Measurements from ENCODE around the gene OCSTAMP.

OCSTAMP gene

DNA sequence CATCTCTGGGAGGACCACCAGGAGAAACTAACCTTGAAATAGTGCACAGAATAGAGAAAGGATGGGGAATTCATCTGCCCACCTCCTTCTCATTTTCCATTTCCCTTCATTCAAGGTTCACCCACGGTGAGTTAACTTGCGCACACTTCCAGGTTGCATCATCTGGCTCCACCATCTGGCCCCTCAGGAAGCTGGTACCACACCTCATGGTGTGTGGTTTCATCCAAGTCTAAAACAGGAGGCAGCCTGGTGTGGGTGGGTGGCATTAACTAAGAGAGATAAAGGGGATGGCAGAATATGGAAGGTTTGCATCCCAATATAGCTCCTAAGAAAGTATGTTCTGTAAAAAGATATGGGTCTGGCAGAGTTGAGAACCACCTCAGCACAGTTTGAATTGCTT, 40.9 kb downstream of the OCSTAMP start:
- Histone ChIP-seq H3K9me3 (ENCODE audit: control insufficient read depth, insufficient read depth, low read length) (peaks cover 17% of the 10 kb centered on the region), H3K27me3 (ENCODE audit: control insufficient read depth, insufficient read depth, low read length) (no peaks in the 10 kb centered on the region), H3K36me3 (ENCODE audit: control insufficient read depth, insufficient read depth, low read length) (peaks cover 9% of the 10 kb centered on the region), H3K27ac (ENCODE audit: low read depth, low read length) (no peak overlapping the region), H3K9ac (ENCODE audit: low read depth, low read length) (no peak overlapping the region), H3K4me3 (ENCODE audit: low read depth, low read length) (no peak overlapping the region), H3K4me1 (ENCODE audit: control insufficient read depth, insufficient read depth, low read length) (no peaks in the 10 kb centered on the region)

DNA sequence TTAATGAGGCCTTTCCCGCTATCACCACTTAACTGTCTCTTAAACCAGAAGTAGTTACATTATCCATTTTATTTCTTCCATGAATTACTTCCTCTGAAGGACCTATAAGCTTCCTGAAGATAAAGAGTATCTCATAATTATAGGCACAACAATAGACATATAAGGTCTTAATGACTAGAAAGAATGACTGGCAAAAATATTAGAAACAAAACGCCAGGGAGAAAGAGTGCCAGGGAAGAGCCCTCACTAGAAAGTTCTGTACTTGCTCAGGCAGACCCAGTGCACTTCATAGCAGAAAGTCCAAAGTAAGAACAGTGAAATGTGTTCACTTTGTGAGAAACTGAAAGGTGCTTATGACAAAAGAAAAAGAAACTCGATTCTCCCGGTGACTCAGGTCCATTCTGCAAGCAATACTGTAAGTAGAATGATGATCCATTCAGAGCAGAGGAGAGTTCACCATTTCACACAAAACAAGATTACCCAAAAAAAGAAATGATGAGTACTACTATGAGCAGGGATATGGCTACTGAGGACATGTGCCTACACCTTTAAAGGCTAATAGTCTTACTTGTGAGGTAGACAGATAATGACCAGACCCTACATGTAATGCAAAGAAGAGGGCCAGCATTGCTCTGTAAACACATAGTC, 42.6 kb downstream of the OCSTAMP start:
- Histone ChIP-seq H3K4me3 (ENCODE audit: low read depth, low read length) (no peak overlapping the region), H3K9ac (ENCODE audit: low read depth, low read length) (no peak overlapping the region), H3K36me3 (ENCODE audit: control insufficient read depth, insufficient read depth, low read length) (peaks cover 25% of the 10 kb centered on the region), H3K27ac (ENCODE audit: low read depth, low read length) (no peak overlapping the region), H3K4me1 (ENCODE audit: control insufficient read depth, insufficient read depth, low read length) (no peaks in the 10 kb centered on the region), H3K9me3 (ENCODE audit: control insufficient read depth, insufficient read depth, low read length) (peaks cover 34% of the 10 kb centered on the region), H3K27me3 (ENCODE audit: control insufficient read depth, insufficient read depth, low read length) (no peaks in the 10 kb centered on the region)

DNA sequence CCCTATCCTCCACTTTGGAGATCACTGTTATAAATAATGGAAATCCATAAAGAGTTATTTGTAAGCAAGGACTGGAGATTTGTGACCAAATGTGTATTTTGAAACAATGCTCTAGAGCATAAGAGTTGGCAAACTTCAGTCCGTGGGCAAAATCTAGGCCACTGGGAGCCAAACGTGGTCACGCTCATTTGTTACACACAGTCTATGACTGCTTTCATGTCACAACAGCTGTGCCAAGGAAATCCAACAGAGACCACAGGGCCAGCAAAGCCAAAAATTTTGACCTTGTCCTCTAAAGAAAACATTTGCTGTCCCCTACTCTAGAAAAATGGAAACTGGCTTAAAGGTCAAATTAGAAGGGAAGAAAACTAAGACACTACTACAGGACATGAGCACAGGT, 44.9 kb downstream of the OCSTAMP start:
- peaks cover 58% of the 10 kb centered on the region for H3K9me3 ChIP-seq (ENCODE audit: control insufficient read depth, insufficient read depth, low read length)
- H3K36me3 ChIP-seq (ENCODE audit: control insufficient read depth, insufficient read depth, low read length): peaks cover 48% of the 10 kb centered on the region
- H3K4me3 ChIP-seq (ENCODE audit: low read depth, low read length): no peak overlapping the region
- no peaks in the 10 kb centered on the region for H3K27me3 ChIP-seq (ENCODE audit: control insufficient read depth, insufficient read depth, low read length)
- no peak overlapping the region for H3K27ac ChIP-seq (ENCODE audit: low read depth, low read length)
- no peak overlapping the region for H3K9ac ChIP-seq (ENCODE audit: low read depth, low read length)
- no peaks in the 10 kb centered on the region for H3K4me1 ChIP-seq (ENCODE audit: control insufficient read depth, insufficient read depth, low read length)

DNA sequence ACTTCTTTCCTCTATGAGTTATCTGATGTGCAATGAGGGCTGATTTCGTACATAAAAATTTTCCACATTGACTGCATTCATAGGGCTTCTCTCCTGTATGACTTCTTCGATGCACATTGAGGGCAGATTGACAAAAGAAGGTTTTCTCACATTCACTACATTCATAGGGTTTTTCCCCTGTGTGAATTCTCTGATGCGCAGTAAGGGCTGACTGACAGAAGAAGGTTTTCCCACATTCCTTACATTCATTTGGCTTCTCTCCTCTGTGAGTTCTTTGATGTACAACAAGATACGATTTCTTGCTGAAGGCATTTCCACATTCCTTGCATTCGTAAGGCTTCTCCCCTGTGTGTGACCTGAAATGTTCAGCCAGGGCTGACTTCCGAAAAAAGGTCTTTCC, 48.5 kb downstream of the OCSTAMP start:
- H3K4me3 ChIP-seq (ENCODE audit: low read depth, low read length): peak overlapping the region; percentile 19; the same call in 1 of the 2 replicates
- no peaks in the 10 kb centered on the region for H3K27me3 ChIP-seq (ENCODE audit: control insufficient read depth, insufficient read depth, low read length)
- peaks cover 76% of the 10 kb centered on the region for H3K9me3 ChIP-seq (ENCODE audit: control insufficient read depth, insufficient read depth, low read length)
- H3K36me3 ChIP-seq (ENCODE audit: control insufficient read depth, insufficient read depth, low read length): peaks cover 50% of the 10 kb centered on the region
- H3K27ac ChIP-seq (ENCODE audit: low read depth, low read length): no peak overlapping the region
- H3K9ac ChIP-seq (ENCODE audit: low read depth, low read length): no peak overlapping the region
- no peaks in the 10 kb centered on the region for H3K4me1 ChIP-seq (ENCODE audit: control insufficient read depth, insufficient read depth, low read length)

DNA sequence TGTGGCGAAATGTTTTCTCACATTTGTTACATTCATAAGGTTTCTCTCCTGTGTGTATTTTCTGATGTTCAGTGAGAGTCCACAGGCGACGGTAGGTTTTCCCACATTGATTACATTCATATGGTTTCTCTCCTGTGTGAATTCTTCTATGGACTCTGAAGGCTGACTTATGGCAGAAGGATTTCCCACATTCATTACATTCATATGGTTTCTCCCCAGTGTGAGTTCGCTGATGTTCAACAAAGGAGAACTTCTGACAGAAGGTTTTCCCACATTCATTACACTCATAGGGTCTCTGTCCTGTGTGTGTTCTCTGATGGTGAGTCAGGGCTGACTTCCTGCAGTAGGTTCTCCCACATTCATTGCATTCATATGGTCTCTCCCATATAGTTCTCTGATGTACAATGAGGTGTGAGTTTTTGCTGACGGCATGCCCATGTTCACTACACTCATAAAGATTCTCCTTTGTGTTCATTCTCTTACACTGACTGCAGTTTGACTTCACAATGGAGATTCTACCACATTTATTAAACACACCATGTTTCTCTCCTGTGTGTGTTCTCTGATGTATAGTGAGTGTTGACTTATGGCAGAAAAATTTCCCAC, 49.0 kb downstream of the OCSTAMP start:
- Histone ChIP-seq H3K9ac (ENCODE audit: low read depth, low read length) (no peak overlapping the region), H3K27me3 (ENCODE audit: control insufficient read depth, insufficient read depth, low read length) (no peaks in the 10 kb centered on the region), H3K9me3 (ENCODE audit: control insufficient read depth, insufficient read depth, low read length) (peaks cover 74% of the 10 kb centered on the region), H3K27ac (ENCODE audit: low read depth, low read length) (no peak overlapping the region), H3K4me1 (ENCODE audit: control insufficient read depth, insufficient read depth, low read length) (no peaks in the 10 kb centered on the region), H3K4me3 (ENCODE audit: low read depth, low read length) (peak overlapping the region; percentile 19; the same call in 1 of the 2 replicates), H3K36me3 (ENCODE audit: control insufficient read depth, insufficient read depth, low read length) (peaks cover 50% of the 10 kb centered on the region)

DNA sequence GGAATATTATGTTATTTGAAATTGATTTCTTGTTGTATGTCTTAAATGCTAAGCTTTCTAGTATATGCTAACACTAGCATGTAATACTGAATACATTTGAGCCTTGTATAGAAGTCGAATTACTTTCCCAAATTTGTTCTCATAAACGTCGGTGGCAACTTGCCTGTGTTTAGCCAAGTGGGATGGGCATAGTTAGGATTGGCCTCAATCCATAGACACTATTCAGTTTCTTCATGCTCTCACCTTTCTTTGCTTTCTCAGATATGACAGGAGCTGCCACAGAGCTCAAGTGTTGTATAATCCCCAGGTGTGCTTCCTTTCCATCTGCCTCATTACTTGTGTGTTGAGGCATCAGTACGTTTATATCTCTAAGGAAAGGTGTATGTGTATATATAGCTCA, 56.4 kb downstream of the OCSTAMP start:
- no peak overlapping the region for H3K9ac ChIP-seq (ENCODE audit: low read depth, low read length)
- no peaks in the 10 kb centered on the region for H3K36me3 ChIP-seq (ENCODE audit: control insufficient read depth, insufficient read depth, low read length)
- H3K4me3 ChIP-seq (ENCODE audit: low read depth, low read length): no peak overlapping the region
- H3K4me1 ChIP-seq (ENCODE audit: control insufficient read depth, insufficient read depth, low read length): no peaks in the 10 kb centered on the region
- H3K27me3 ChIP-seq (ENCODE audit: control insufficient read depth, insufficient read depth, low read length): no peaks in the 10 kb centered on the region
- H3K9me3 ChIP-seq (ENCODE audit: control insufficient read depth, insufficient read depth, low read length): peaks cover 4% of the 10 kb centered on the region
- no peak overlapping the region for H3K27ac ChIP-seq (ENCODE audit: low read depth, low read length)

DNA sequence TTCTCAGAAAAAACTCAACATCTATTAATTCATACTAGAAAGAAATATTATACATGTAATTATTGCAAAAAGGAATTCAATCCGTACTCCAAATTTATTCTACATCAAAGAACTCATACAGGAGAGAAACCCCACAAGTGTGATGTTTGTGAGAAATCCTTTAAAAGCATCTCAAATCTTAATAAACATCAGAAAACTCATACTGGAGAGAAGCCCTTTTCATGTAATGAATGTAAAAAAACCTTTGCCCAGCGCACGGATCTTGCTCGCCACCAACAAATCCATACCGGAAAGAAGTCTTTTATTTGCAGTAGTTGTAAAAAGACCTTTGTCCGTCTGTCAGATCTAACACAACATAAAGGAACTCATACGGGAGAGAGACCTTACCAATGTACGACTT, 59.1 kb downstream of the OCSTAMP start:
- Histone ChIP-seq H3K27ac (ENCODE audit: low read depth, low read length) (no peak overlapping the region), H3K9ac (ENCODE audit: low read depth, low read length) (no peak overlapping the region), H3K9me3 (ENCODE audit: control insufficient read depth, insufficient read depth, low read length) (no peaks in the 10 kb centered on the region), H3K4me1 (ENCODE audit: control insufficient read depth, insufficient read depth, low read length) (no peaks in the 10 kb centered on the region), H3K36me3 (ENCODE audit: control insufficient read depth, insufficient read depth, low read length) (no peaks in the 10 kb centered on the region), H3K27me3 (ENCODE audit: control insufficient read depth, insufficient read depth, low read length) (no peaks in the 10 kb centered on the region), H3K4me3 (ENCODE audit: low read depth, low read length) (no peak overlapping the region)

Data from HUES48 (cell line).